Measurements from ENCODE around the gene MS4A18.

MS4A18 gene

GRCh38 chr11:60785806-60786361 lies 61.4 kb downstream of the MS4A18 start:
- H3K4me3 ChIP-seq (ENCODE audit: low read length) = no peak overlapping the region
- DNase-seq (ENCODE audit: low read depth, low spot score) = no peak
- H3K9me3 ChIP-seq (ENCODE audit: control insufficient read depth, insufficient read depth, low read length) = no peaks in the 10 kb centered on the region
- no peak overlapping the region for H3K27ac ChIP-seq (ENCODE audit: low read length)
- no CpG with 5 or more reads among the region's 8 CpGs for WGBS (ENCODE audit: insufficient coverage, insufficient read length)
- no peaks in the 10 kb centered on the region for H3K27me3 ChIP-seq (ENCODE audit: control insufficient read depth, insufficient read depth, low read length)
- no peaks in the 10 kb centered on the region for H3K4me1 ChIP-seq (ENCODE audit: control insufficient read depth, insufficient read depth, low read length)
- no peaks in the 10 kb centered on the region for H3K36me3 ChIP-seq (ENCODE audit: control insufficient read depth, insufficient read depth, low read length)

- DNase-seq (ENCODE audit: low read depth, low spot score) = no peak
- H3K4me1 ChIP-seq (ENCODE audit: control insufficient read depth, insufficient read depth, low read length) = no peaks in the 10 kb centered on the region
- H3K27me3 ChIP-seq (ENCODE audit: control insufficient read depth, insufficient read depth, low read length) = no peaks in the 10 kb centered on the region
- H3K36me3 ChIP-seq (ENCODE audit: control insufficient read depth, insufficient read depth, low read length) = no peaks in the 10 kb centered on the region
- no peak overlapping the region for H3K4me3 ChIP-seq (ENCODE audit: low read length)
- no CpG with 5 or more reads among the region's 15 CpGs for WGBS (ENCODE audit: insufficient coverage, insufficient read length)
- no peak overlapping the region for H3K27ac ChIP-seq (ENCODE audit: low read length)
- H3K9me3 ChIP-seq (ENCODE audit: control insufficient read depth, insufficient read depth, low read length) = peaks cover 5% of the 10 kb centered on the region
These were observed 62.5 kb downstream of the MS4A18 start for GRCh38 chr11:60786811-60787567.

GRCh38 chr11:60788401-60789125 lies 64.0 kb downstream of the MS4A18 start:
- no peak for DNase-seq (ENCODE audit: low read depth, low spot score)
- no CpG with 5 or more reads among the region's 7 CpGs for WGBS (ENCODE audit: insufficient coverage, insufficient read length)
- Histone ChIP-seq H3K27me3 (ENCODE audit: control insufficient read depth, insufficient read depth, low read length) (no peaks in the 10 kb centered on the region), H3K4me1 (ENCODE audit: control insufficient read depth, insufficient read depth, low read length) (no peaks in the 10 kb centered on the region), H3K27ac (ENCODE audit: low read length) (no peak overlapping the region), H3K36me3 (ENCODE audit: control insufficient read depth, insufficient read depth, low read length) (no peaks in the 10 kb centered on the region), H3K4me3 (ENCODE audit: low read length) (no peak overlapping the region), H3K9me3 (ENCODE audit: control insufficient read depth, insufficient read depth, low read length) (peaks cover 5% of the 10 kb centered on the region)

GRCh38 chr11:60790726-60791125 lies 66.2 kb downstream of the MS4A18 start:
- no peak overlapping the region for H3K4me3 ChIP-seq (ENCODE audit: low read length)
- H3K4me1 ChIP-seq (ENCODE audit: control insufficient read depth, insufficient read depth, low read length) = no peaks in the 10 kb centered on the region
- no peak overlapping the region for H3K27ac ChIP-seq (ENCODE audit: low read length)
- no peaks in the 10 kb centered on the region for H3K36me3 ChIP-seq (ENCODE audit: control insufficient read depth, insufficient read depth, low read length)
- peaks cover 5% of the 10 kb centered on the region for H3K9me3 ChIP-seq (ENCODE audit: control insufficient read depth, insufficient read depth, low read length)
- H3K27me3 ChIP-seq (ENCODE audit: control insufficient read depth, insufficient read depth, low read length) = no peaks in the 10 kb centered on the region
- no peak for DNase-seq (ENCODE audit: low read depth, low spot score)
- WGBS (ENCODE audit: insufficient coverage, insufficient read length) = no CpG with 5 or more reads among the region's 3 CpGs

- WGBS (ENCODE audit: insufficient coverage, insufficient read length) = no CpG with 5 or more reads among the region's 4 CpGs
- DNase-seq (ENCODE audit: low read depth, low spot score) = no peak
- peaks cover 5% of the 10 kb centered on the region for H3K9me3 ChIP-seq (ENCODE audit: control insufficient read depth, insufficient read depth, low read length)
- no peaks in the 10 kb centered on the region for H3K36me3 ChIP-seq (ENCODE audit: control insufficient read depth, insufficient read depth, low read length)
- H3K4me1 ChIP-seq (ENCODE audit: control insufficient read depth, insufficient read depth, low read length) = no peaks in the 10 kb centered on the region
- H3K4me3 ChIP-seq (ENCODE audit: low read length) = no peak overlapping the region
- H3K27me3 ChIP-seq (ENCODE audit: control insufficient read depth, insufficient read depth, low read length) = no peaks in the 10 kb centered on the region
- no peak overlapping the region for H3K27ac ChIP-seq (ENCODE audit: low read length)
These were observed 66.8 kb downstream of the MS4A18 start for GRCh38 chr11:60791153-60791933.

- DNase-seq (ENCODE audit: low read depth, low spot score) = no peak
- no CpG with 5 or more reads among the region's 3 CpGs for WGBS (ENCODE audit: insufficient coverage, insufficient read length)
- H3K4me1 ChIP-seq (ENCODE audit: control insufficient read depth, insufficient read depth, low read length) = no peaks in the 10 kb centered on the region
- no peak overlapping the region for H3K4me3 ChIP-seq (ENCODE audit: low read length)
- H3K27ac ChIP-seq (ENCODE audit: low read length) = no peak overlapping the region
- H3K27me3 ChIP-seq (ENCODE audit: control insufficient read depth, insufficient read depth, low read length) = no peaks in the 10 kb centered on the region
- H3K9me3 ChIP-seq (ENCODE audit: control insufficient read depth, insufficient read depth, low read length) = peaks cover 5% of the 10 kb centered on the region
- no peaks in the 10 kb centered on the region for H3K36me3 ChIP-seq (ENCODE audit: control insufficient read depth, insufficient read depth, low read length)
These were observed 68.0 kb downstream of the MS4A18 start for GRCh38 chr11:60792521-60792920.
